Upper lobe of left lung (tissue), 6 donors: ENCODE measurements around the gene KRT86. TPM values are rescaled to one million over a fixed set of nuclear protein-coding genes. Genes with fewer than 3 reads are reported as not detected.

Source experiments
- ATAC-seq, 2 donors: fragments of 200-7000 bp; cut with Tn5 transposase; one replicate each; pipeline ENCODE4 v1.9.1; 2022; ENCODE audit warnings: mild to moderate bottlenecking in 2 of 2, moderate library complexity in 2 of 2; ENCODE audit not compliant: low FRiP score in 2 of 2
- DNase-seq, 2 donors: peaks; one replicate each; pipeline ENCODE4 v3.0.0-alpha.2; 2019 to 2020
- H3K27ac ChIP-seq, 4 donors: fragments of 200-600 bp; sonication (generic); one replicate each; pipeline ENCODE4 v1.5.1; 2016 to 2019
- H3K27me3 ChIP-seq, 4 donors: fragments of 200-600 bp; sonication (generic); one replicate each; pipeline ENCODE4 v1.5.1; 2017 to 2019
- H3K36me3 ChIP-seq, 4 donors: fragments of 200-600 bp; sonication (generic); one replicate each; pipeline ENCODE4 v1.5.1; 2016 to 2019
- H3K4me1 ChIP-seq, 4 donors: fragments of 200-600 bp; sonication (generic); one replicate each; pipeline ENCODE4 v1.5.1; 2018 to 2019
- H3K4me3 ChIP-seq, 4 donors: fragments of 200-600 bp; sonication (generic); one replicate each; pipeline ENCODE4 v1.5.1; 2017 to 2019; ENCODE audit warnings: mild to moderate bottlenecking in 2 of 4, moderate library complexity in 1 of 4
- H3K9me3 ChIP-seq, 4 donors: fragments of 200-600 bp; sonication (generic); one replicate each; pipeline ENCODE4 v1.5.1; 2018 to 2019
- CTCF ChIP-seq, 6 experiments: fragments of 450-650 bp in 4 of 6; fragments of 200-600 bp in 2 of 6; sonication (generic) in 2 of 6; IDR thresholded peaks; one replicate each; pipeline ENCODE4 v1.5.1; 2016 to 2019; ENCODE audit warnings: antibody characterized with exemption in 6 of 6
- EP300 ChIP-seq, 4 donors: sonication (generic); formaldehyde crosslinking; IDR thresholded peaks; one replicate each; pipeline ENCODE4 v1.5.1; 2017; ENCODE audit warnings: antibody characterized with exemption in 4 of 4, control low read depth in 2 of 4
- POLR2A ChIP-seq, 4 donors: fragments of 450-650 bp; IDR thresholded peaks; one replicate each; pipeline ENCODE4 v1.5.1; 2016 to 2017; ENCODE audit warnings: antibody characterized with exemption in 4 of 4, mild to moderate bottlenecking in 2 of 4
- POLR2AphosphoS5 ChIP-seq, 2 donors: sonication (generic); formaldehyde crosslinking; IDR thresholded peaks; one replicate each; pipeline ENCODE4 v1.5.1; 2017; ENCODE audit warnings: antibody characterized with exemption in 2 of 2
- WGBS, 2 donors: methylation state at CpG; one replicate each; pipeline ENCODE4 v1.1.5; 2017 to 2018; 5-methylcytosine and 5-hydroxymethylcytosine counted together
- total RNA-seq, 6 donors: library from RNA; depleted of rRNA in 4 of 6; stranded (reverse); fragments of >200 nt in 4 of 6; gene quantifications; one replicate each; pipeline versions ENCODE4 v1.1.0 to v1.2.1, GENCODE V29; 2016 to 2021
- donor health status: DM: no; HTN: no; CAD: no; lungs with moderate emphysema.
- donor health status: DM: no; HTN: yes; CAD: no; lungs with severe emphysema.

Gene KRT86
- total RNA-seq, 6 donors from 2014 or later = 0.30 to 1.5 (median 0.93) TPM; not detected in 2

DNA sequence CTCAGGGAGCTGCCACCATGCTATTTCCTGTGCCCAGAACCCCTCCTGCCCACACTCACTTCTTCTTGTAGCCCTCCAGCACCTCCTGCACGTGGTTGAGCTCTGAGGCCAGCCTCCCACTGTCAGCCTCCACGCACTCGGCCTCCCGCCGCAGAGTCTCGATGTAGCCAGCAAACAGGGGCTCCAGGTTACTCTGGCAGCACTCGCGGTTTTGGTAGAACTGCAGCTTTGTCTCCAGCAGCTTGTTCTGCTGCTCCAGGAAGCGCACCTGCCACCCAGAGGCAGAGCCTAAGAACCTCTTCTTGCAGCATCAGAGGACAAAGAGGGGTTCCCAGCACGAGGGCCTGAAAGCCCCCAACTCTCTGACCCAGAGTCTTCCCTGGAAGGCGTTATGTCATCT, 44.7 kb downstream of the KRT86 start:
- Histone ChIP-seq H3K27me3 (peaks cover 0 to 8% (median 2%) of the 10 kb centered on the region in 4 donors), H3K4me3 (no peak overlapping the region), H3K27ac (no peak overlapping the region), H3K4me1 (no peaks in the 10 kb centered on the region), H3K36me3 (no peaks in the 10 kb centered on the region), H3K9me3 (no peaks in the 10 kb centered on the region)
- TF ChIP-seq EP300 (IDR thresholded peaks at IDR 0.05) (no peak), CTCF (IDR thresholded peaks at IDR 0.05) (no peak), POLR2AphosphoS5 (IDR thresholded peaks at IDR 0.05) (no peak), POLR2A (IDR thresholded peaks at IDR 0.05) (no peak)
- DNase-seq (peak in 1 of 2 donors; percentile 48), ATAC-seq (no peak)
- 63 to 79% methylated on average over 10 to 11 of the region's 11 CpGs for WGBS, 2 donors

GRCh38 chr12:52320784-52321400, 46.4 kb downstream of the KRT86 start, which contains the start of gene KRT83:
Gene KRT83 (minus strand): TSS chr12:52321398. CDS start chr12:52321335, 63 bp downstream.
- WGBS, 2 donors = 70 to 74% methylated on average over 23 to 30 of the region's 35 CpGs
- ATAC-seq (no peak), DNase-seq (peak in 1 of 2 donors; percentile 68)
- no peak within 1 kb of the TSS for H3K27ac ChIP-seq
- H3K9me3 ChIP-seq = no peaks in the 10 kb centered on the region
- H3K36me3 ChIP-seq = no peaks in the 10 kb centered on the region
- TF ChIP-seq POLR2A (IDR thresholded peaks at IDR 0.05) (no peak), POLR2AphosphoS5 (IDR thresholded peaks at IDR 0.05) (no peak), CTCF (IDR thresholded peaks at IDR 0.05) (no peak), EP300 (IDR thresholded peaks at IDR 0.05) (no peak)
- no peaks in the 10 kb centered on the region for H3K4me1 ChIP-seq
- no peak within 1 kb of the TSS for H3K4me3 ChIP-seq
- peaks cover 0 to 8% (median 2%) of the 10 kb centered on the region in 4 donors for H3K27me3 ChIP-seq

GRCh38 chr12:52321418-52321817, 47.0 kb downstream of the KRT86 start:
- H3K27me3 ChIP-seq = peaks cover 0 to 8% (median 2%) of the 10 kb centered on the region in 4 donors
- H3K36me3 ChIP-seq = no peaks in the 10 kb centered on the region
- H3K9me3 ChIP-seq = no peaks in the 10 kb centered on the region
- H3K27ac ChIP-seq = no peak overlapping the region
- ATAC-seq (no peak), DNase-seq (peak in 1 of 2 donors; percentile 28)
- TF ChIP-seq POLR2A (IDR thresholded peaks at IDR 0.05) = no peak
- TF ChIP-seq POLR2AphosphoS5 (IDR thresholded peaks at IDR 0.05) = no peak
- TF ChIP-seq EP300 (IDR thresholded peaks at IDR 0.05) = no peak
- no peak for TF ChIP-seq CTCF (IDR thresholded peaks at IDR 0.05)
- H3K4me3 ChIP-seq = no peak overlapping the region
- no peaks in the 10 kb centered on the region for H3K4me1 ChIP-seq
- WGBS, 2 donors = 61 to 65% methylated on average over 4 of the region's 4 CpGs

- WGBS, 2 donors = 82 to 100% methylated on average over 1 of the region's 1 CpG
- H3K36me3 ChIP-seq = no peaks in the 10 kb centered on the region
- TF ChIP-seq EP300 (IDR thresholded peaks at IDR 0.05) (no peak), CTCF (IDR thresholded peaks at IDR 0.05) (no peak), POLR2A (IDR thresholded peaks at IDR 0.05) (no peak), POLR2AphosphoS5 (IDR thresholded peaks at IDR 0.05) (no peak)
- no peaks in the 10 kb centered on the region for H3K4me1 ChIP-seq
- H3K27me3 ChIP-seq = peaks cover 0 to 8% (median 2%) of the 10 kb centered on the region in 4 donors
- no peak overlapping the region for H3K27ac ChIP-seq
- no peak for ATAC-seq
- DNase-seq = no peak
- H3K4me3 ChIP-seq = no peak overlapping the region
- H3K9me3 ChIP-seq = no peaks in the 10 kb centered on the region
These were observed 47.6 kb downstream of the KRT86 start for GRCh38 chr12:52322069-52322468.

GRCh38 chr12:52323001-52323400, 48.6 kb downstream of the KRT86 start:
- H3K27ac ChIP-seq = no peak overlapping the region
- H3K27me3 ChIP-seq = peaks cover 0 to 8% (median 2%) of the 10 kb centered on the region in 4 donors
- no peaks in the 10 kb centered on the region for H3K9me3 ChIP-seq
- no peak for TF ChIP-seq POLR2A (IDR thresholded peaks at IDR 0.05)
- TF ChIP-seq POLR2AphosphoS5 (IDR thresholded peaks at IDR 0.05) = no peak
- no peak for TF ChIP-seq EP300 (IDR thresholded peaks at IDR 0.05)
- no peak for TF ChIP-seq CTCF (IDR thresholded peaks at IDR 0.05)
- WGBS, 2 donors = 56 to 57% methylated on average over 1 of the region's 1 CpG
- H3K4me1 ChIP-seq = peaks cover 0 to 3% (median 0%) of the 10 kb centered on the region in 4 donors
- H3K4me3 ChIP-seq = no peak overlapping the region
- H3K36me3 ChIP-seq = no peaks in the 10 kb centered on the region
- no peak for ATAC-seq
- DNase-seq = peak in 1 of 2 donors; percentile 12
